ENCODE measurements around the gene TIE1.
"Not testable (repeated sequence)": the region's sequence is repeated elsewhere in the genome, so short reads cannot be mapped to it uniquely, and the experiment has no call there.

The TIE1 gene

GRCh38 chr1:43366179-43366578 lies 65.4 kb downstream of the TIE1 start:
- DNase-seq = peak; percentile 28

- peak; percentile 57 for DNase-seq
Observed at GRCh38 chr1:43366601-43367025, 65.8 kb downstream of the TIE1 start.

GRCh38 chr1:43367026-43367903 lies 66.5 kb downstream of the TIE1 start:
- peak; percentile 85 for DNase-seq

DNA sequence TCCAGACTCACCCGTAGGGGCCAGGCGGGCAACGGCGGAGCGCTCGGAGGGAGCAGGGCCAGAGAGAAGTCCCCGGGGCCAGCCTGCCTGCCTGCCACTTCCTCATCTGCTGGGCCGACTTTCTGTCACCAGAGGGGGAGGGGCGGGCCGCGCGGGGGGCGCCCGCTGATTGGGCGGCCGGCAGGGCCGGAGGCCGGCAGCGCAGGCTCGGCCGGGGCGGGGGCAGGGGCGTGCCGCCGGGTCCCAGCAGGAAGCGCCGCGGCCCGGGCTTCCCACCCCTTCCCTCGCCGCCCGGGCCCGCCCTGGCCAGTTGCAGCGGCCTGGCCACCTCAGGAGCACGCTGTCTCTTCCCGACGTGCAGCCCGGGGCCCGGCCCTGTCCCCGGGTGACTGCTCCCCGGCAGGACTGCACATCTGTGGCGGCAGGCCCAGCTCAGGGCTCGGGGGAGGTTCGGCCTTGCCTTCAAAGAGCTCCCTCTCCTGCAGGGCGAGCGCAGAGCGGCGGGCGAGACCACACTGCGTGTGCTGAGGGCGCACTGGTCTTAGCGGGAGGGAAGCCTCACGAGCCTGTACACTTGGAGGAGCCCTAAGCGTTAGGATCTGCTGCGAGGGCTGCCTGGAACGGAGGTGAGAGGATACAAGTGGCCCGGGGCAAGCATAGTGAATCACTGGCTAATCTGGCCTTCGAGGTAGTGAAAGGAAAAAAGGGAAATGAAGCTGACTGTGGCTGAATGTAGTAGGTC lies 67.3 kb downstream of the TIE1 start, which contains the start of gene ELOVL1:
ELOVL1 (minus strand) TSS at position 108 of the 742 bp plus-strand sequence. CDS start 2,402 bp downstream, outside the sequence.
- DNase-seq = peak; percentile 85

DNA sequence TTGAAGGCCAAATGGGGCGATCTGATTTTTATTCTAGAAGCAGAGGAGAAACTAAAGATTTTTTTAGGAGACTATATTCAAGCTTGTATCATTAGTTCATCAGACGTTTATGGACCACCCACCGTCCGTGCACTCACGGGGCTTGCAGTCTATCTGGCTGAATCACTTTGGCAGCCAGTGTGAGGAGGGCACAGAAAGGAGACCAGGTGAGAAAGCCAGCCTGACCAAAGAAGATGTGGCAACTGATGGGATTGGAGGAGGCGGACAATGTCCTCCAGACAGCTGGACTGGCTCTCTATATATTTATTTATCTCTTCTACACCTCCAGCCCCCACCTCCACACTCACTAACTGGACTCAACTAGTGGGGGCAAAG lies 67.9 kb downstream of the TIE1 start:
- no peak for DNase-seq

- DNase-seq = not testable (repeated sequence)
Observed at GRCh38 chr1:43369779-43370178, 69.0 kb downstream of the TIE1 start.

DNA sequence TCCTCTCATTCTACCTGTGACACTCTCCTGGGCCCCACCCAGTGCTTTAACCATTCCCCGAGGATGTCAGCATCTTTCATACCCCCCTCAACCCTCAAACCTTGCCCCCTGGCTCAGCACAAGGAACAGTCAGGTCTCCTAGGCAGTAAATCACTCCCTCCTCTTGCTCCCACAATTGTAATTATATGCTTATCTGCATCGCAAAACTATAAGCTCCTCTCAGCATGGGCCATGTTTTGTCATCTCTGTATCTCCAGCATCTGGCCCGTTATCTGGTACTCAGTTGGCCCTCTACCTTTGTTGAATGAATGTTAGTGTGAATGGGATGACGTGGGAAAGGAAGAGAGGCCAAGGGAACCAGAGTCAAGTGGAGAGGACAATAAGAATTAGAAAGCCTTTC lies 69.8 kb downstream of the TIE1 start:
- no peak for DNase-seq

DNA sequence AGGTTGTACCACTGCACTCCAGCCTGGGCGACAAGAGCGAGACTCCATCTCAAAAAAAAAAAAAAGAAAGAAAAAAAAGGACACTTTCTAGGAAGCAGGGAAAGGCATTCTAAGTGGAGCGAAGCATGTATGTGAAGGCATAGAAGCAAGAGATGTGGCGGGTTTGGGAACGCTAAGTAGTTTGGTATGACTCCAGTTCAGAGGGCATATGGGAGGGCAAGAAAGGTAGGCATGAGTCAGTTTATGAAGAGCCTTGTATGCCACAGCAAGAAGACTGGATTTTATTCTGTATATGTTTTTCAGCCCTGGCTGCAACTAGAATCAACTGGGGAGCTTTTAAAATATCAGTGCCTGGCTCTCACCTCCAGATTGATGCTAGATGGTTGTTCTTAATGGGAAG lies 71.4 kb downstream of the TIE1 start:
- DNase-seq = peak; percentile 51
